Endothelial cell of umbilical vein (primary cell): ENCODE measurements around the gene SLC5A12. TPM values are rescaled to one million over a fixed set of nuclear protein-coding genes. Genes with fewer than 3 reads are reported as not detected.

Experiments used
- BruUV-seq: library from RNA; stranded (reverse); fragments of 400-500 nt; replicated peaks from 2 replicates; lab custom pipeline; 2021; lab: Mats Ljungman, UMichigan
- CTCF ChIA-PET: fragments of 300-600, 350-600 bp; sonication (Branson Sonifier 250); formaldehyde crosslinking; loops from one replicate; lab custom pipeline; 2021; ENCODE audit warnings: antibody characterized with exemption, inconsistent platforms; lab: Charles Lee
- POLR2A ChIA-PET: fragments of 300-600, 350-600 bp; sonication (Branson Sonifier 250); formaldehyde crosslinking; loops from one replicate; lab custom pipeline; 2021; ENCODE audit warnings: antibody characterized with exemption, inconsistent platforms; lab: Charles Lee
- DNase-seq: peaks from one replicate; pipeline ENCODE4 v3.0.0-alpha.2; 2011; ENCODE audit warnings: low read depth, low spot score
- FAIRE-seq: peaks from 2 replicates; lab custom pipeline; 2011; peaks lifted over from hg19 to GRCh38; lab: Jason Lieb, UNC
- H2AFZ ChIP-seq: 2 replicates; pipeline ENCODE4 v1.6.0; 2012; ENCODE audit warnings: low read depth, low read length, control low read depth, inconsistent platforms
- H3K27ac ChIP-seq: 2 replicates; pipeline ENCODE4 v1.5.1; 2011; ENCODE audit warnings: low read depth, mild to moderate bottlenecking, control low read depth, low read length, moderate library complexity; ENCODE audit not compliant: insufficient read depth
- H3K27me3 ChIP-seq, 2 experiments: 2 replicates each; pipeline versions ENCODE4 v1.6.0 to v1.6.1; 2011; ENCODE audit warnings: low read length in 2 of 2, mixed read lengths in 1 of 2; ENCODE audit not compliant: control insufficient read depth in 2 of 2, insufficient read depth in 2 of 2
- H3K36me3 ChIP-seq, 2 experiments: 2 replicates in 1 of 2; 3 replicates in 1 of 2; pipeline ENCODE4 v1.5.1; 2011; ENCODE audit warnings: low read length in 2 of 2, mild to moderate bottlenecking in 1 of 2, moderate library complexity in 1 of 2; ENCODE audit not compliant: control insufficient read depth in 2 of 2, insufficient read depth in 2 of 2; ENCODE audit errors: extremely low read depth in 1 of 2
- H3K4me1 ChIP-seq: 3 replicates; pipeline ENCODE4 v1.5.1; 2011; ENCODE audit warnings: mild to moderate bottlenecking, low read length; ENCODE audit not compliant: control insufficient read depth, insufficient read depth; ENCODE audit errors: extremely low read depth
- H3K4me2 ChIP-seq: 2 replicates; pipeline ENCODE4 v1.6.1; 2011; ENCODE audit warnings: low read length, control low read depth, mixed read lengths; ENCODE audit not compliant: insufficient read depth
- H3K4me3 ChIP-seq, 3 experiments: fragments of 200-600 bp in 1 of 3; sonication (generic), shearing (Covaris generic) in 1 of 3; replicated peaks in 1 of 3; 2 replicates each; pipeline ENCODE4 v1.5.1; 2011 to 2016; ENCODE audit warnings: control low read depth in 3 of 3, low read length in 3 of 3, mild to moderate bottlenecking in 2 of 3, inconsistent platforms in 1 of 3, low read depth in 1 of 3, moderate library complexity in 1 of 3; ENCODE audit not compliant: insufficient read depth in 1 of 3
- H3K79me2 ChIP-seq: 2 replicates; pipeline ENCODE4 v1.6.0; 2012; ENCODE audit warnings: low read length, inconsistent platforms; ENCODE audit not compliant: control insufficient read depth, insufficient read depth
- H3K9ac ChIP-seq: replicated peaks from 2 replicates; pipeline ENCODE3; 2011; ENCODE audit warnings: low read length, control low read depth; ENCODE audit not compliant: insufficient read depth; ENCODE audit errors: extremely low read depth
- H3K9me1 ChIP-seq: replicated peaks from 3 replicates; pipeline ENCODE4 v1.6.0; 2011; ENCODE audit warnings: mild to moderate bottlenecking, low read length; ENCODE audit not compliant: control insufficient read depth, insufficient read depth; ENCODE audit errors: extremely low read depth
- H3K9me3 ChIP-seq: replicated peaks from 2 replicates; pipeline ENCODE4 v1.5.1; 2012; ENCODE audit warnings: low read length, inconsistent platforms; ENCODE audit not compliant: control insufficient read depth, insufficient read depth
- H4K20me1 ChIP-seq: replicated peaks from 2 replicates; pipeline ENCODE3; 2011; ENCODE audit warnings: mild to moderate bottlenecking, low read length; ENCODE audit not compliant: control insufficient read depth, insufficient read depth; ENCODE audit errors: extremely low read depth
- EZH2 ChIP-seq: IDR thresholded peaks from 2 replicates; pipeline ENCODE4 v1.6.1; 2012; ENCODE audit warnings: borderline replicate concordance, low read depth, mild to moderate bottlenecking, moderate library complexity, low read length, inconsistent platforms; ENCODE audit not compliant: severe bottlenecking
- FOS ChIP-seq: IDR thresholded peaks from 2 replicates; pipeline ENCODE4 v1.6.1; 2011; ENCODE audit warnings: mild to moderate bottlenecking, low read length, moderate library complexity, borderline replicate concordance; ENCODE audit not compliant: insufficient read depth
- GATA2 ChIP-seq: IDR thresholded peaks from 2 replicates; pipeline ENCODE4 v1.7.0; 2011; ENCODE audit warnings: low read depth, mild to moderate bottlenecking, moderate library complexity, mixed read lengths, low read length; ENCODE audit not compliant: insufficient read length, insufficient read depth
- JUN ChIP-seq: IDR thresholded peaks from 2 replicates; pipeline ENCODE4 v1.6.1; 2011; ENCODE audit warnings: borderline replicate concordance, low read depth; ENCODE audit not compliant: insufficient read length, insufficient read depth
- MYC ChIP-seq: IDR thresholded peaks from one replicate; pipeline ENCODE4 v1.6.1; 2011; ENCODE audit warnings: mild to moderate bottlenecking, low read depth, low read length
- POLR2A ChIP-seq: IDR thresholded peaks from 2 replicates; pipeline ENCODE4 v1.6.1; 2012; ENCODE audit warnings: low read depth, mild to moderate bottlenecking, control low read depth, low read length
- POLR2AphosphoS5 ChIP-seq: IDR thresholded peaks from 2 replicates; pipeline ENCODE4 v1.6.1; 2012; ENCODE audit warnings: low read depth, mild to moderate bottlenecking, control low read depth, low read length, moderate library complexity; ENCODE audit not compliant: insufficient read depth
- dilution Hi-C: fragments of 300-500 bp; cut with MboI; formaldehyde crosslinking; loops from one replicate; pipeline ENCODE4 v1.15.0; 2019; ENCODE audit warnings: low sequenced_read_pairs; ENCODE audit not compliant: extremely low pct_ligation_motif_present
- intact Hi-C: fragments of 100-400 bp; cut with micrococcal nuclease; formaldehyde crosslinking; loops from one replicate; pipeline ENCODE4 v1.10.0; 2022
- polyA plus RNA-seq, 4 experiments: library from polyadenylated mRNA; depleted of rRNA in 3 of 4; stranded (reverse) in 3 of 4; unstranded in 1 of 4; fragments of >200 nt; gene quantifications; 2 replicates each; pipeline versions ENCODE4 v1.2.1 to v1.2.3, GENCODE V29; 2011 to 2012; ENCODE audit warnings: missing spikeins in 1 of 4
- total RNA-seq: library from RNA; stranded (reverse); gene quantifications from 2 replicates; pipeline ENCODE4 v1.2.3, GENCODE V29; 2021
- TF ChIP-seq, protein P1 (sequence below): IDR thresholded peaks from 2 replicates; pipeline ENCODE4 v1.6.1; 2011; ENCODE audit not compliant: insufficient read depth, insufficient read length
- TF ChIP-seq, protein P2 (sequence below), 2 donors: IDR thresholded peaks; 1 replicate in 1 of 2; 2 replicates in 1 of 2; pipeline ENCODE4 v1.5.1; 2011; ENCODE audit warnings: low read length in 2 of 2, mild to moderate bottlenecking in 2 of 2, moderate library complexity in 2 of 2, control low read depth in 1 of 2, inconsistent platforms in 1 of 2, low read depth in 1 of 2; ENCODE audit not compliant: insufficient read depth in 1 of 2; ENCODE audit errors: extremely low read depth in 1 of 2

SLC5A12 gene
- total and polyA plus RNA-seq, 2 donors (not counting 3 experiments of a cell fraction or from before 2014, with no cell fraction given) = not detected

DNA sequence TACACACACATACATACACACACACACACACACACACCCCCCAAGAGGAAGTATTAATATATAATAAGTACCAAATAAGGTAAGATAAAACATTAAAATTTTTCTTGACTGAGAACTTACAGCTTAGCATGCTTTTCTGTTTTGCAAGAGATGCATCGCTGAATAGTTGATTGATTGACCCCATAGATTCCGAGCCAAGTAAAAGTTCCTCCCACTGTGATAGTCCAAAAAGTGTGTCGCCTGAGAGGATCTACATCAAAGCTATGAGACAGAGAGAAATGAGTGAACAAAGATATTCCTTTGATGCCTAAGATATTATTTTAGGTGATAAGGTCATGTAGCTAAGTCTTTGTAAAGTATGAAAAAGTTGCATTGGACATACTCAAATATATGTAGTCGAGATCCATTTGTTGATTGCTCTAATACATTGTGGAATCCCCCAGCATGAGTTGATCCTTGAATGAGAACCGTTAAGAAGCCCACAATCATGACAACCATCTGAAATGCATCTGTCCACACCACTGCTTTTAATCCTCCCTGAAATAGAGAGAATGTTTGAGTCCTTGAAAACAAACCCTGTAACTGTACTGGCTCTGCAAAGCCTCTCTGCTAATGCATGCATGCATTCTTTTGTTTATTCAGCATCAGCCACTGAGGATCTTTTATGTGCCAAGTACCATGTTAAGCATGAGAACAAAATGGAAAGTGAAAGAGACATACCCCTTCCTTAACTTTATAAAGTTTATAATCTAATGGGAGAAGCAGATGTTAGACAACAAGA lies 18.3 kb downstream of the SLC5A12 start:
- no peak for DNase-seq
- no peak overlapping the region for H3K9ac ChIP-seq
- no peak for FAIRE-seq
- dilution Hi-C loops (no loop called here), intact Hi-C loops (no loop called here)
- H3K27me3 ChIP-seq = no peaks in the 10 kb centered on the region
- POLR2A ChIA-PET = no interaction called here
- no TSS peak for BruUV-seq
- no peaks in the 10 kb centered on the region for H3K9me1 ChIP-seq
- CTCF ChIA-PET = no interaction called here
- H4K20me1 ChIP-seq = no peaks in the 10 kb centered on the region
- H3K4me3 ChIP-seq = no peak overlapping the region
- no peaks in the 10 kb centered on the region for H3K4me1 ChIP-seq
- TF ChIP-seq, protein P1, sequence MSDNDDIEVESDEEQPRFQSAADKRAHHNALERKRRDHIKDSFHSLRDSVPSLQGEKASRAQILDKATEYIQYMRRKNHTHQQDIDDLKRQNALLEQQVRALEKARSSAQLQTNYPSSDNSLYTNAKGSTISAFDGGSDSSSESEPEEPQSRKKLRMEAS = no peak
- no peak for TF ChIP-seq POLR2AphosphoS5
- no peaks in the 10 kb centered on the region for H3K79me2 ChIP-seq
- H3K27ac ChIP-seq = no peak overlapping the region
- H3K36me3 ChIP-seq = no peaks in the 10 kb centered on the region
- no peak overlapping the region for H3K4me2 ChIP-seq
- no peaks in the 10 kb centered on the region for H3K9me3 ChIP-seq
- H2AFZ ChIP-seq = no peak overlapping the region

DNA sequence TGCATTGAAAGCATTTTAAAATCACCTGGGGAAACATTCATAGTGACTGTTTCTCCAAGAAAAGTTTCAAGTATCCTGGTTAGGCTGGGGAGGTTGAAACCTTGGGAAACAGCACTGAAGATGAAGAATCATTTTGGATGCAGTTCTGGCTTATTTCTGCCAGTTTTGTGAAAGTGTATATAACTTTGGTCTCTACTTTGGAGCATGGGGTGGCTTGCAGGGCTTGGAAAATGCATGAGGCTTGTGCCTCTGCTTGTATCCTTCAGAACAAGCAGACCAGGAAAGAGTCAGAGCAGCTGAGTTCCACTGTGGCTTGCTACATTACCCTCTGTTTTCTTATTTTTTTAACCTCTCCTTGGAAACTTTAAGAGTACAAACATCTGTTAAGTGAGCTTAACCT lies 19.5 kb downstream of the SLC5A12 start:
- POLR2A ChIA-PET = no interaction called here

More for the DNA sequence above, 19.5 kb downstream of the SLC5A12 start:
- DNase-seq (no peak), FAIRE-seq (no peak)
- H4K20me1 ChIP-seq = no peaks in the 10 kb centered on the region
- H3K27ac ChIP-seq = no peak overlapping the region
- dilution Hi-C loops = no loop called here
- BruUV-seq = no TSS peak
- CTCF ChIA-PET = no interaction called here
- H3K4me2 ChIP-seq = no peak overlapping the region
- no peaks in the 10 kb centered on the region for H3K4me1 ChIP-seq
- TF ChIP-seq POLR2A = no peak
- TF ChIP-seq, protein P1 = no peak
- TF ChIP-seq, protein P2, sequence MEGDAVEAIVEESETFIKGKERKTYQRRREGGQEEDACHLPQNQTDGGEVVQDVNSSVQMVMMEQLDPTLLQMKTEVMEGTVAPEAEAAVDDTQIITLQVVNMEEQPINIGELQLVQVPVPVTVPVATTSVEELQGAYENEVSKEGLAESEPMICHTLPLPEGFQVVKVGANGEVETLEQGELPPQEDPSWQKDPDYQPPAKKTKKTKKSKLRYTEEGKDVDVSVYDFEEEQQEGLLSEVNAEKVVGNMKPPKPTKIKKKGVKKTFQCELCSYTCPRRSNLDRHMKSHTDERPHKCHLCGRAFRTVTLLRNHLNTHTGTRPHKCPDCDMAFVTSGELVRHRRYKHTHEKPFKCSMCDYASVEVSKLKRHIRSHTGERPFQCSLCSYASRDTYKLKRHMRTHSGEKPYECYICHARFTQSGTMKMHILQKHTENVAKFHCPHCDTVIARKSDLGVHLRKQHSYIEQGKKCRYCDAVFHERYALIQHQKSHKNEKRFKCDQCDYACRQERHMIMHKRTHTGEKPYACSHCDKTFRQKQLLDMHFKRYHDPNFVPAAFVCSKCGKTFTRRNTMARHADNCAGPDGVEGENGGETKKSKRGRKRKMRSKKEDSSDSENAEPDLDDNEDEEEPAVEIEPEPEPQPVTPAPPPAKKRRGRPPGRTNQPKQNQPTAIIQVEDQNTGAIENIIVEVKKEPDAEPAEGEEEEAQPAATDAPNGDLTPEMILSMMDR (IDR thresholded peaks at IDR 0.05; ENCODE audit: extremely low read depth in 1 of 2, insufficient read depth in 1 of 2, low read depth in 1 of 2, low read length in 2 of 2) = no peak
- no peak for TF ChIP-seq GATA2
- TF ChIP-seq EZH2 = no peak
- no peak for TF ChIP-seq POLR2AphosphoS5
- no peak for TF ChIP-seq JUN
- no peak for TF ChIP-seq FOS
- no peak for TF ChIP-seq MYC
- H3K36me3 ChIP-seq = no peaks in the 10 kb centered on the region
- H3K4me3 ChIP-seq = no peak overlapping the region
- intact Hi-C loops = no loop called here
- H3K9me1 ChIP-seq = no peaks in the 10 kb centered on the region
- no peaks in the 10 kb centered on the region for H3K79me2 ChIP-seq
- no peaks in the 10 kb centered on the region for H3K27me3 ChIP-seq
- no peak overlapping the region for H3K9ac ChIP-seq
- no peak overlapping the region for H2AFZ ChIP-seq
- no peaks in the 10 kb centered on the region for H3K9me3 ChIP-seq
